ENCODE results near the gene FGFR3. TPM values are rescaled to one million over a fixed set of nuclear protein-coding genes. Genes with fewer than 3 reads are reported as not detected.

FGFR3 gene
- total RNA-seq, 4 donors from 2014 or later, result 1.2 to 2.0 (median 1.6) TPM

GRCh38 chr4:1786544-1787362 lies 6.3 kb upstream of the FGFR3 start:
- TF ChIP-seq EP300 (IDR thresholded peaks at IDR 0.05), result no peak
- TF ChIP-seq POLR2A (IDR thresholded peaks at IDR 0.05; ENCODE audit: low read depth), result no peak
- TF ChIP-seq POLR2AphosphoS5 (IDR thresholded peaks at IDR 0.05), result no peak
- no peak for TF ChIP-seq CTCF (IDR thresholded peaks at IDR 0.05)
- Histone ChIP-seq H3K4me3 (no peak overlapping the region), H3K9me3 (no peaks in the 10 kb centered on the region), H3K27ac (replicated peaks in 1 of 4) (no peak overlapping the region), H3K36me3 (no peaks in the 10 kb centered on the region), H3K27me3 (peaks cover 0 to 23% (median 0%) of the 10 kb centered on the region in 4 donors), H3K4me1 (peaks cover 0 to 6% (median 3%) of the 10 kb centered on the region in 4 donors)
- no peak for DNase-seq (ENCODE audit: extremely low spot score)
- WGBS, result 89% methylated on average over 17 of the region's 34 CpGs
- intact Hi-C loops (cut with DNase I), result no loop called here

GRCh38 chr4:1787411-1788077 lies 5.5 kb upstream of the FGFR3 start:
- Histone ChIP-seq H3K4me3 (no peak overlapping the region), H3K27ac (replicated peaks in 1 of 4) (no peak overlapping the region), H3K9me3 (no peaks in the 10 kb centered on the region), H3K36me3 (no peaks in the 10 kb centered on the region), H3K4me1 (peaks cover under 1 to 8% (median 4%) of the 10 kb centered on the region in 4 donors), H3K27me3 (peaks cover 0 to 31% (median 2%) of the 10 kb centered on the region in 4 donors)
- DNase-seq (ENCODE audit: extremely low spot score), result no peak
- TF ChIP-seq CTCF (IDR thresholded peaks at IDR 0.05) (no peak), POLR2A (IDR thresholded peaks at IDR 0.05; ENCODE audit: low read depth) (no peak), EP300 (IDR thresholded peaks at IDR 0.05) (no peak), POLR2AphosphoS5 (IDR thresholded peaks at IDR 0.05) (no peak)
- intact Hi-C loops (cut with DNase I), result no loop called here
- 56% methylated on average over 16 of the region's 25 CpGs for WGBS

GRCh38 chr4:1788254-1788973 lies 4.7 kb upstream of the FGFR3 start:
- peaks cover 5 to 15% (median 6%) of the 10 kb centered on the region in 4 donors for H3K4me1 ChIP-seq
- no peak overlapping the region for H3K27ac ChIP-seq (replicated peaks in 1 of 4)
- intact Hi-C loops (cut with DNase I), result no loop called here
- no peaks in the 10 kb centered on the region for H3K36me3 ChIP-seq
- no peak for DNase-seq (ENCODE audit: extremely low spot score)
- H3K4me3 ChIP-seq, result no peak overlapping the region
- WGBS, result 83% methylated on average over 10 of the region's 13 CpGs
- H3K9me3 ChIP-seq, result no peaks in the 10 kb centered on the region
- TF ChIP-seq EP300 (IDR thresholded peaks at IDR 0.05) (no peak), CTCF (IDR thresholded peaks at IDR 0.05) (no peak), POLR2A (IDR thresholded peaks at IDR 0.05; ENCODE audit: low read depth) (no peak), POLR2AphosphoS5 (IDR thresholded peaks at IDR 0.05) (no peak)
- H3K27me3 ChIP-seq, result peaks cover 0 to 37% (median 4%) of the 10 kb centered on the region in 4 donors

- peaks cover 13 to 27% (median 15%) of the 10 kb centered on the region in 4 donors for H3K4me1 ChIP-seq
- WGBS, result 88% methylated on average over 20 of the region's 21 CpGs
- DNase-seq (ENCODE audit: extremely low spot score), result no peak
- no peak overlapping the region for H3K4me3 ChIP-seq
- no peaks in the 10 kb centered on the region for H3K9me3 ChIP-seq
- H3K27me3 ChIP-seq, result peaks cover 6 to 49% (median 12%) of the 10 kb centered on the region in 4 donors
- H3K36me3 ChIP-seq, result no peaks in the 10 kb centered on the region
- no peak for TF ChIP-seq EP300 (IDR thresholded peaks at IDR 0.05)
- TF ChIP-seq POLR2A (IDR thresholded peaks at IDR 0.05; ENCODE audit: low read depth), result no peak
- no peak for TF ChIP-seq POLR2AphosphoS5 (IDR thresholded peaks at IDR 0.05)
- TF ChIP-seq CTCF (IDR thresholded peaks at IDR 0.05), result no peak
- intact Hi-C loops (cut with DNase I), result no loop called here
- H3K27ac ChIP-seq (replicated peaks in 1 of 4), result no peak overlapping the region
These were observed 3.5 kb upstream of the FGFR3 start for GRCh38 chr4:1789552-1789951.

All from esophagus muscularis mucosa (tissue), 4 donors.